Activated CD8-positive, alpha-beta memory T cell treated with anti-CD3 and anti-CD28 coated beads, Interleukin-2, amount 50 U/mL, for 1 hour (primary cell): Measurements from ENCODE around the gene SLC44A1.

Source experiments
- DNase-seq: peaks from one replicate; pipeline ENCODE4 v3.0.0-alpha.2; 2020; ENCODE audit errors: extremely low read depth

The SLC44A1 gene

DNA sequence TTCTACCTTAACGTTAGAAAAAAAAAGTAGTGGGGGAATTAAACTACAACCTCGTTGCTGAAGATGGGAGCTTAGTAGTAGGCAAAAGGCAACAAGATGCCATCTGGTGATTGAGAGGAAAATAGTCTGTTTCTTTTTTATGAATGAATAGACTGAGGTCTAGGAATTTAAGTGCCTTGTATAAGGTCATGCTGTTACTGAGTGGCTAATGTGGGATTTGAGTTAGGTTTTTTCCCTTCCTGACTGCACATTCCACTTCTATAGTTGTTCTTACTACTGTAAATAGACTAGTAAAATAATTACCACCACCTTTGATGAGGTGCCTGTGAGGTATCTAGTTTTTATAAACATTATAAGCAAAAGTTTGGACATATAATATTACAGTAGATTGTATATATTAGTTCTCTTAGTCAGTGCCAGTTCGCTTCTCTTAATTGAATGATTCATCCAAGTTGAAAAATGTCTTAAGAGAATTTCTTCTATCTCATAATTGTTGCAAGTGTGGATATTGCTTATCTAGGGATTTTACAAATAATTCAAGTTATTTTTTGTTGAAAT lies 222.5 kb downstream of the SLC44A1 start:
- no peak for DNase-seq

DNA sequence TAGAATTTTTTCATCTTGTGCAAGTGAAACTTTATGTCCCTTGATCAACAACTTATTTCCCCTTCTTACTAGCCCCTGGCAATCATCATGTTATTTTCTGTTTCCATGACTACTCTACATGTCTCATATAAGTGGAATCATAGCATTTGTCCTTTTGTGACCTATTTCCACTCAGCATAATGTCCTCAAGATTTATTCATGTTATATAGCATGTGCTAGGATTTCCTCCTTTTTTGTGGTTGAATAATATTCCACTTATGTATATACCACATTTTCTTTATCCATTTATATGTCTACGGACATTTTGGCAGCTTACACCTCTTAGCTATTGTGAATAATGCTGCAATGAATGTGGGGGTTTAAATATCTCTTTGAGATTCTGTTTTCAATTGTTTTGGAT lies 224.4 kb downstream of the SLC44A1 start:
- DNase-seq: no peak

DNA sequence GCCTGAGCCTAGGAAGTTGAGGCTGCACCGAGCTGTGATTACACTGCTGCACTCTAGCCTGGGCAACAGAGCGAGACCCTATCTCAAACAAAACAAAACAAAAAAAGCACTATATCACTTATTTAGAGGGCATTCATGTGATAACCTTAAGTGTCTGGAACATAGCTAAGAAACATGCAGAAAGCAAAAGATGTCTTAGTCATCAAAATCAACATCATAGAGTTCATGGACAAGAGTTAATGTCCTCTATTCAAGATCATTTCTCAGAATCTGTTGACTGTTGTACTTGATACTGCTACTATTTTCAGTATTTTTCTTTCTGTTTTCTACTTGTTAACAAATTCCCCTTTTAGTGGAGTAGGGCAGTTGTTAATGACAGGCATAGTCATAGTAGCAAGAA lies 228.8 kb downstream of the SLC44A1 start:
- DNase-seq: no peak

GRCh38 chr9:105475302-105475701 lies 230.9 kb downstream of the SLC44A1 start:
- DNase-seq: no peak

- no peak for DNase-seq
These were observed 235.4 kb downstream of the SLC44A1 start for GRCh38 chr9:105479846-105480245.

DNA sequence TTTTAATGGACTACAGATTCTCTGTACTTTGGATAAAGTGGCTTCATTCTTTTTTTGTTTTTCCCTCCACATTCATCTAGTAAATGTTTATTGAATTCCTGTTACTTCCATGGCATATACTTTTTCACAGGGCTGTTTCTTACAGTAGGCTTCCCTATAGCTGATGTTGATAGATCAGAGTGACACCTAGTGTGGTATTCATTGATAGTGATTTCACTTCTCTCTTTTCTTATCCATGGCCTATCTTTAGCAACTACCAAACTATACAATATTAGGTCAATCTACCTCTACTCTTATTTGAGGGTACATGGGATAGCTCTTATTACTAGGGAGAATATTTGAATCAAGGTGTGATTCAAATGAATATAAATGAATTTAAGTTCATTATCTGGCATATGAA lies 239.2 kb downstream of the SLC44A1 start:
- no peak for DNase-seq

DNA sequence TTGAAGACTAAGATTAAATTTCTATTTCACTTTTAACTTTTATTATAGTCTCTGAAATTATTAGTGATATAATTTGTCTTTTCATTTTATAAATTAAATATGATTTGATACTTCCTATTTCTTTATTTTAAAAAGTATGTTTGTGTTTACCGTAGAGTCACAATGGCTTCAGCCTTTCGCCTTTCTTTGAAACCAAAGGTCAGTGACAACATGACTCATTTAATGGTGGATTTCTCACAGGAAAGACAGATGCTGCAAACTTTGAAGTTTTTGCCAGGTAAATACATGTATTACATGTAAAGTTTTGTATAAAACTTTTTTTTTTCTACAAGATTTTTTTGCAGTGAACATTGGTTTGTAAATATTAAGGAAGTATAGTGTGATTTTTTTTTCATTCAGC lies 239.8 kb downstream of the SLC44A1 start:
- DNase-seq: no peak

DNA sequence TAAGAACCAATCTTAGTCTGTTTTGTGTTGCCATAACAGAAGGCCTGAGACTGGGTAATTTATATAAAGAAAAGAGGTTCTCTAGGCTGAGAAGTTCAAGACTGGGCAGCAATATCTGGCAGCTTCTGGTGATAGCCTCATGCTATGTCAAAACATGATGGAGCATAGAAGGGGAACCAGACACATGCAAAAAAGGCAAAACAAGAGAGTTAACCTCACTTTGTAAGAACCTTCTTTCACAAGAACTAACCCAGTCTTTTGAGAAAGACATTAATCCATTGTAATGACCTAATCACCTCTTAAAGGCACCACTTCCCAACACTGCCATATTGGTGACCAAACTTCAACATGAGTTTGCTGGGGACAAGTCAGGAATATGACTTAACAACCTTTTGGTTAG lies 240.7 kb downstream of the SLC44A1 start:
- no peak for DNase-seq
